AML-193 (cell line): ENCODE results near the gene IL4I1.

Experiments
- DNase-seq, 2 experiments: peaks; one replicate each; lab custom pipeline; 2025; lab: John Stamatoyannopoulos, UW

Gene IL4I1

DNA sequence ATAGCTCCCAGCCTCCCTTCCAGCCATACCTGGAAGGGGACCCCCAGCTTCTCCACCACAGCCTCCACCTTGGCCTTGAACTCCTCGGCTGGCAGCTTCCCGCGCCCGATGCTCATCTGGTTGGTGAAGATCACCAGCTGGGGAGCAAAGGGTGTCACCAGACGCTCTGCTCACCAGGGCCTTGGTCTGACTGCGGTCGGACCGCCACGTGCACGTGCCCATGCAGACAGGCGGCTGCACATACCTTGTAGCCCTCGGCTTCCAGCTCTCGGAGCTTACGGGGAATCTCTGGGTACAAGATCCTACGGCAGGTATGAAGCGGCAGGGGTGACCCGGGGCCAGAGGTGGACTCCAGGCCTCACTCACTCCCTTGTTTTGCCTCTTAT, 32.8 kb downstream of the IL4I1 start:
- no peak for DNase-seq

DNA sequence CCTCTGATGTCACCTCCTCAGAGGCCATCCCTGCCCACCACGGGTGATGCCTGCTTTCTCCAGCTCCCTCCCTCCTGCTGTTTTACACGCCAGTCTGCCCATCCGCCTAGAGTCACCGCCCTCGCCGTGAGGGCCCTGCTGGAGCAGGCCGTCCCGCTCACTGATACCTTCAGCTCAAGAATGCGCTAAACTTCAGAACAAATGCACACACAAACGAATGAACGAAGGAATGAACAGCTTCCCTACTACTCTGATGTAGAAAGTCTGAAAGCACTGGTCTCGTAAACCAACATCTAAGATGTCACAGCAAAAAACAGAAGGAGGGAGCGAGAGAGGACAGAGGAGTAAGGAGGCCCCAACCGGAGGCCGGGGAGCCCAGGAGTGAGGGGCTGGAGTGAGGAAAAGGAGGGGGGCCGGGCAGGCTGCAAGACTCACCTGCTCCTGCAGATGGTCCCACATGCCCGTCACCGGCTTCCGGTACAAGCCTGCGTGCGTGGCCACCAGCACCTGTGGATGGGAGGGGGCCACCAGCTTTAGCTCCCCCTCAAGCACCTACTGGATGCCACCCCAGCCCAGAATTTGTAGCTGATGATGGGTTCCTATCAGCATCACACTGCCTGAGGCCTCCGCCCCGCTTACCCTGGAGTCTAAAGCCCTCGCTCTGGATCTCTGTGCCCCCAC, 33.3 kb downstream of the IL4I1 start:
- DNase-seq = no peak

DNA sequence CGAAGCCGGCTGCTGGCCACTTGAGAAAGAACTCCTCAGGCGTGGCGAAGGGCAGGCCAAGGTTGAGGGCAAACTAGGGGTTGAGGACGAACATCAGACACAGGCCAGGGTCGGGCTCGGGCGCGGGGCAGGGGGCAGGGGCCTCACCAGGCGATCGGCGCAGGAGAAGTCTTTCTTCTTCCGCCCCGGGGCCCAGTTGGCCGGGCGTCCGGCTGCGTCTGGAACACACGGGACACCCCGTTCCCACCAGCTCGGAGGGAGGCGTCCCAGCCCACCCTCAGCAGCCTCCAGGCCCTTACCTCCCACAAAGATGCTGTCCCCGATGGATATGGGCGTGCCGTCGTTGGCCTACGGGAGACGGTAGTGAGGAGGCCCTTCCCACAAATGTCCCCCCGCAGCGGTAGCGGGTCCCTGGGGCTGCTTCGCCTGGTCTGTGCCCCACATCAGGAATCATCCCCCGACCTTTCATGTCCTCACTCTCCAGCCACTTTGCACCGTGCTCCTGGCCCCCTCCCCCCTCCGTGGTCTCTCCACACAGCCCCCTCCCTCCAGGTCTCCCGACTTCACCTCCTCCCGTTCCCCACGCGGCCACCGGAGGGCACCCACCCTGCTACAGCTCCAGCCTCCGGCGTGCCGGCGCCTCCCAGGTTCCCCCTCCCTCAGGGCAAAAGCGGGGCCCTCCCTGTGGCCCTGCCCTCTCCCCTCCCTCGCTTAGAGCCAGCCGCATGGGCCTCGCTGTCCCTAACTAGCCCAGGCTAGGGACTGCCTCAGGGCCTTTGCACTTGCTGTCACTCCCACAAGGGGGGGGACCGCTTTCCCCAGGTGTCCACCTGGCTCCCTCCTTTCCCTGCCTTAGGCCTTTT, 34.1 kb downstream of the IL4I1 start:
- no peak for DNase-seq

DNA sequence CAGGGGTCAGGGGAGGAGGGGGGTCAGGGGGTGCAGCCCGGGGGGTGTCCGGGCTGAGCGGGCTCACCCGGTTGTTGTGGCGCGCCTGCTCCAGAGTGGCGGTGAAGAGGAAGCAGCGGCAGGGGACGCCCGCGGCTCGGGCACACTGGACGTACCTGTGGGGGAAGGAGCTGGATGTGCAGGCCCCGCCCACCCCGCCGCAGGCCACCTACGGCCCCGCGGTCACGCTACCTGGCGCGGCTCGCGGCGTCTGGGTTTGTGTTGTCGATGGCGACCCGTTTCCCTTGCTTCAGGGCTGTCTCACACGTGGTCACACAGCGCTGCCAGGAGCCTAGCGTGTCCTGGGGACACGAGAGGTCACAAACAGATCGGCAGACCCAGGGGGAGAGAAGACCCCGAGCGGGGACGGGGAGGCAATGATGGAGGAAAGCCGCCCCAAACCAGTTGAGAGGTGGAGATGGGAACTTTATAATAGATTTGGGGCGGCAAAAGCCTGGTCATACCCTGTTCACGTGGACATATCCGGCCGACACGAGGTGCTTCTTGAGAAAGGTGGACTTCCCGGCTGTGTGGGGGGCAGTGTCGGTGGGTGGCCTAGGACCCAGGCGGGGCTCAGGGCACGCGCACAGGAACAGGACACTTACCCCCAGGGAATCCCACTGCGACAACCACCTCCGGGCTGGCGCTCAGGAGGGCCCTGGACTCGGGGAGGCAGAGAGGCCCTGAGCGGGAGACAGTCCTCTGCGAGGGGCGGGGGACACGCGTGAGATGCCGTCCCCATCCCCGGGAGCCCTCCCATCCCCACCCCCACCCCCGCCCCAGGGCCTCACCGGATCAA, 34.9 kb downstream of the IL4I1 start:
- DNase-seq = no peak

DNA sequence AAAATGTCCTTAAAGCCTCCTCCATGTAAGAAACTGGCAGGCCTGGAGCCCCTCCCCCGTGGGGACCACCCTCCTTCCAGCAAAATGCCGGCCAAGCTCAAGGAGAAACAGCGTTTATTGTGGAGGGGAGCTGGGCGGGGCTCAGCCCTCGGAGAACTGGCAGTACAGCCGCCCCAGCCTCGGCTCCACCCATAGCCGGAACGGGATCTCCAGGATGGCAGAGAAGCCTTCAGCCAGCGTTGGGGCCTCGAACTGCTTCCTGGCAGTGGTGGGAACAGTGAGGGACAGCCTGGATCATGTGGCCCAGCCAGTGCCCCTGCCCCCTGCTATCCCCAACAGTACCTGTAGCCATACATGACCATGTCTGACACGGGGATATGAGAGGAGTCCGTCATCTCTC, 35.6 kb downstream of the IL4I1 start:
- DNase-seq = no peak

DNA sequence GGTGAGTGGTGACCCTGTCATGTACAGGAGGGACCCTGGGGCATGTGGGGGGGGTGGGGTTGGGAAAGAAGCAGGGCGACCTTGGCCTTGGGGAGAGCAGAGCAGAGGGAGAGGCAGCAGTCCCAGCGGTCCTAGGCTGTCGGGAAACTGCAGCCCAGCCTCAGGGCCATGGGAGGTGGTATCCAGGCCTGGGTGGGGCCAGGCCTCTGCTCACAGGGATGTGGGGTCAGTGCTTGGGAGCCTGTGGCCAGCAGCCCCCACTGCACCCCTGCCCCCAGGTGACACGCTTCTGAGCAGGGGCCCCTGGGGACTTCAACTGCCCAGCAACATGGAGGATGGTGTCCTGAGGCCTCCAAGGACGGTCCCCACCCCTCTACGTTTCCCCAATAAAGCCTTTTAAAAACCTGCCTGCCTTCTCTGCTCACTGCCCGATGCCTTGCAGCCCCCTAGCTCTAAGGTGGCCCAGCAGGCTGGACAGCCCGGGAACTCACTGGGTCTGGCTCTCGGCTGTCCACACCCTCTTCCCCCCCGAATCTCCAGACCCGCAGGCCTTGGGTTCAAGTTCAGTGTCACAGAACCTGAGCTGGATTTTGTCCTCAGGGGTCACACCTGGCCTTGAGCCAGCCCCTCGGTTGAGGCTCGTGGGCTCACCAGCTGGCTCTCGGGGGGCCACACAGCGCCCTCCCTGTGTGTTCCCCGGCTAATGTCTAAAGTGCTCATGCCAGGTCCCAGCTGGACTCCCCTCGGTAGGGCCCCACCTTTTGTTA, 36.2 kb downstream of the IL4I1 start:
- no peak for DNase-seq

DNA sequence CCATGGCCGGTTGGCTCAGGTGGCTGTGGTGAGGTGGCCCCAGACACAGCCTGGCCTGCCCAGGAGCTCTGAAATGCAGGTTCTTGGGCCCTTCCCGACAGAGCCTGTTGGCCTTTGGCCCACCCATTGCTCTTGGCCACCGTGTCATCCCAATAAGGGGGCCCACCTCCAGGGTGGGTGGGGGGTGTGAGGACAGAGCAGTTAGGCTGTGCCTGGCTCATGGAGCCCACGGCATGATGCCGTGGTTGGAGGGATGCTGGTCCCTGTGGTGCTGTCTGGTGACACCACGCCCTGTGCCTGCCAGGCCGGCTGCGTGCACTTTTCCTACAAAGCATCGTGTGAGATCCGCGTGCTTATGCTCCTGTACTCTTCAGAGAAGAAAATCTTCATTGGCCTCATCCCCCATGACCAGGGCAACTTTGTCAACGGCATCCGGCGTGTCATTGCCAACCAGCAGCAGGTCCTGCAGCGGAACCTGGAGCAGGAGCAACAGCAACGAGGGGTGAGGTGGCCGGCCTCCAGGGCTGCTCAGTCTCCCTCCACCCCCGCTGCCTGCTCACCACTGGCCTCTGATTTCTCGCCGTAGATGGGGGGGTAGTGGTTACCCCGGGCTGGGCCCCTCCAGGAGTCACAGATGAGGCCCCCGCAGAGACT, 36.9 kb downstream of the IL4I1 start:
- DNase-seq = no peak

DNA sequence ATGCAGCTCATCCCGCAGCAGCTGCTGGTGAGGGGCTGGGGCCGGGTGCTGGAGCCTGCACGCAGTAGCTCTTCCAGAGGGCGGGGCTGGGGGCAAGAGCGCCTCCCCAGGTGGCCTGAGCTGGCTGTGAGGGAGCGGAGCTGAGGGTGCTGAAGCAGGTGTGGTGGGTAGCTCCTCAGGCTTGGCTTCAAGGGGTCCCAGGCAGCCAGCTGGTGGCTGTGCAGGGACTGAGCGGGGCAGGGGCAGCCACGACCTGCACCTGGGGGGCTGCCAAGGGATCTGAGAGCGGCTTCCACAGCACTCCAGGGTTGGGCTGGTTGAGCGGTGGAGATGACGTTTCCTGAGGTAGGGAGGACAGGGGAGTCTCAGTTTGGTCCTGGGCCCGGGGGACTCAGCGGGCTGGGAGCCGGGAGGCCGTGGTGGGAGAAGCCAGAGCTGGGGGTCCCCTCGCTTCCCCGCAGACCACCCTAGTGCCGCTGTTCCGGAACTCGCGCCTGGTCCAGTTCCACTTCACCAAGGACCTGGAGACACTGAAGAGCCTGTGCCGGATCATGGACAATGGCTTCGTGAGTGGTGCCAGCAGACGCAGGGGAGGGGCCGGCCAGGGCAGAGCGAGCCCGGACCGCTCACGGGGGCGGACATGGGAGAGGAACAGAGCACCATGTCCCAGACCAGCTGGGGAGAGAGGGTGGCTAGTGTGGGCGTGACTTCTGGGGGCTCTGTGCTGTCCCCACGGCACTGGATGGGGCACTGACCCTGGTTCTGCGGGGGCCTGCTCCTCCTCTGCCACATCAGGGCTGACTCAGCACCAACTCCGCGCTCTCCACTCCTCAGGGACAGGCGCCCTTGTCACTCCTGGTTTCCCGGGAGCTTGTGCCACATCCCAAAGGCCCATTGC, 38.4 kb downstream of the IL4I1 start:
- DNase-seq = no peak

DNA sequence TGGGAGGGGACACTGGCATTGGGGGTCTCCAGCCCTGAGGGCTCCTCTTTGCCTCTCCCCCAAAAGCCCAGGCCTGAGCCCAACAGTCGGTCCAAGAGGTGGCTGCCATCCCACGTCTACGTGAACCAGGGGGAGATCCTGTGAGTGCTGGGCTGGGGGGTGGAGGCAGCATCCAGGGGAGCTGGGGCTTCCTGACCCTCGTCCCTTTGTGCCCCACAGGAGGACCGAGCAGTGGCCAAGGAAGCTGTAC, 38.9 kb downstream of the IL4I1 start:
- no peak for DNase-seq

DNA sequence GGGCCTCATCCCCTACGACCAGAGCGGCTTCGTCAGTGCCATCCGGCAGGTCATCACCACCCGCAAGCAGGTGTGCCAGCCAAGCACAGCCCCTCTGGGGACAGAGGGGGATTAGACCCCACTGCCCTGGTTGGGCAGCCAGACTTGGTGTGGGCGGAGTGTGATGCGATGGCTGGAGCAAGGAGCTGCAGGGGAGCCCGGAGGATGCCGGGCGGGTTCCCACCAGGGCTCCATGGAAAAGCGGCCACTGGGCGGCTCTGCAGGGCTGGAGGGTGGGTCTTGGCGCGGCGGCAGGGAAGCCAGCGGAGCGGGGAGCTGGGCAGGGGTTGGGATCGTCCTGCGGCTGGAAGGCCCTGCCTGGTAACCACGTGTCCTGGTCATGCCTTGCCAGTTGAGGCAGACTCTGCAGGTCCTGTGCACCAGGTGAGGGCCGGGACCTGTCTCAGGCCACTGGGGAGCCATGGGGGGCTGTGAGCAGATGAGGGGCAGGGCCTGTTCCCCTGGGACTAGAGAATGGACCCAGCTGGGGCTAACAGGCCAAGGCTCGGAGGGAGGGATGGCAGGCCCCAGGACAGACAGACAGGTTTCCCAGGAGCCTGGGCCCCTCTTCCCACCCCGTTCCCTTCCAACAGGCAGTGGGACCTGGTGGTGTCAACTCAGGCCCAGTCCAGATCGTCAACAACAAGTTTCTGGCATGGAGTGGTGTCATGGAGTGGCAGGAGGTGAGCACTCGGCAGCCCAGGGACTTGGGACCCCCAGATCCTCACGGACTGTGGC, 39.4 kb downstream of the IL4I1 start:
- DNase-seq = no peak

DNA sequence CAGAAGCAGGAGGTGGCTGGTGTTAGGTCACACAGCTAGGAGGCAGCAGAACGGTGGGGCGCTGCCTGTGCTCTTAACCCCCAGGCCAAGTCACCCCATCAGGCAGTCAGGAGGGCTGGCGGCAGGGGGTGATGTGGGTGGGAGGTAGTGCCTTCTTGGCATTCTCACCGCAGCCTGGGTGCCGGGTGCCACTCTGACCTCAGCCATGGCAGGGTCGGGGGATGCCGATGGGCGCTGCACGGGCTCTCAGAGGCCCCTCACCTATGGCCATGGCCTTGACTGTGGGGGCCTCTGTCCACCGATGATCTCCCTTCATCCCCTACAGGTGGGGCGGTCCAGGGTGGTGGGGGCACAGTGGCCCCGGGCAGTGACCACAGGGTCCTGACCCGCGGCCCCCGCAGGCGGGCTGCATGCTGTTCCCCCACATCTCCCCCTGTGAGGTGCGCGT, 40.1 kb downstream of the IL4I1 start:
- DNase-seq = no peak

DNA sequence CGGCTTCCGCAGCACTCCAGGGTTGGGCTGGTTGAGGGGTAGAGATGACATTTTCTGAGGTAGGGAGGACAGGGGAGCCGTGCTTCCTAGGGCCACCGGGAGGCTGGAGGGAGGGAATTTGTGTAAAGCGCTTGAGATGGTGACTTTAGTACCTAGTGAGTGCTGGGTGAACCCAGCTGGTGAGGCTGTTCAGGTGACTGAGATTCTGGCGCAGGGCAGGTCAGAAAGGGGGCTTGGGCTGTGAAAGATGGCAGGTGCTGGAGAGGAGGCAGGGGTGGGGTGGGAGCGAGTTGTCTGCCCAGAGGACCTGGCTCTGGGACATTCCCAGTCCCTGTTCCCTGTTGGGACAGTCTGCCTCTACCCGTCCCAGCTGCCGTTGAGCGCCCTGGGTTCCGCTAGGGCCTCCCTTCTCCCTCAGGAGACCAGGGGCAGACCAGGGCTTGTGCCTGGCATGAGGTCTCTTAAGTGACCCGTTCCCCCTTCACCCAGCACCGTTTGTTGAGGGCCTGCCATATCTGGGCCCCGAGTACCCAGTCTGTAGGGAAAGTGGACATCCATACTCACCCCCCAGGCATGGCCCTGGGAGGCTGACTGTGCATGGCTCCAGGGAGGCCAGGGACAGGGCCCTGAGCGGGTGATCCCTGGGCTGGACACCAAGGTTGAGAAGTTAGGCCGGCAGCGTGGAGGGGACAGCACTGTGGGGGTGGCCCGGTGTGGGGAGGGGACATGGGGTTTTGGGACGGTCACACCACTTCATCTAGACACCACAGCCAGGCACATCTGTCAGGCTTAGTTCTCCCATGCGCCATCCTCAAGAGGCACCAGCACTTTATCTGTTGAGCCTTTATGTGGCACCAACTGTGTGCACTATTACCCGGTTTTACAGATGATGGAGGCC, 40.8 kb downstream of the IL4I1 start:
- no peak for DNase-seq

DNA sequence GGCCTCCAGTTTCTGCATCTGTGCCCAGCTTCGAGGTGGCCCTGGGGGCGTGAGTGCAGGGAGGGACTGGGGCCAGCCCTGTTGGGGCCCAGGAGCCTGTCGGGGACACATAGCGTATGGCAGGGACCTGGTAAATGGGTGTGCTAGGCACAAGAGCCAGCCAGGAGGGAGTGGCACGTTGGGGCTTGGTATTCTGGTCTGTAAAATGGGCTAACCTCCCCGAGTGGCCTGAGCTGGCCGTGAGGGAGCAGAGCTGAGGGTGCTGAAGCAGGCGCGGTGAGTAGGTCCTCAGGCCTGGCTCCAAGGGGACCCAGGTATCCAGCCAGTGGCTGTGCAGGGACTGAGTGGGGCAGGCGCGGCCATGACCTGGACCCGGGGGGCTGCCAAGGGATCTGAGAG, 41.4 kb downstream of the IL4I1 start:
- no peak for DNase-seq

DNA sequence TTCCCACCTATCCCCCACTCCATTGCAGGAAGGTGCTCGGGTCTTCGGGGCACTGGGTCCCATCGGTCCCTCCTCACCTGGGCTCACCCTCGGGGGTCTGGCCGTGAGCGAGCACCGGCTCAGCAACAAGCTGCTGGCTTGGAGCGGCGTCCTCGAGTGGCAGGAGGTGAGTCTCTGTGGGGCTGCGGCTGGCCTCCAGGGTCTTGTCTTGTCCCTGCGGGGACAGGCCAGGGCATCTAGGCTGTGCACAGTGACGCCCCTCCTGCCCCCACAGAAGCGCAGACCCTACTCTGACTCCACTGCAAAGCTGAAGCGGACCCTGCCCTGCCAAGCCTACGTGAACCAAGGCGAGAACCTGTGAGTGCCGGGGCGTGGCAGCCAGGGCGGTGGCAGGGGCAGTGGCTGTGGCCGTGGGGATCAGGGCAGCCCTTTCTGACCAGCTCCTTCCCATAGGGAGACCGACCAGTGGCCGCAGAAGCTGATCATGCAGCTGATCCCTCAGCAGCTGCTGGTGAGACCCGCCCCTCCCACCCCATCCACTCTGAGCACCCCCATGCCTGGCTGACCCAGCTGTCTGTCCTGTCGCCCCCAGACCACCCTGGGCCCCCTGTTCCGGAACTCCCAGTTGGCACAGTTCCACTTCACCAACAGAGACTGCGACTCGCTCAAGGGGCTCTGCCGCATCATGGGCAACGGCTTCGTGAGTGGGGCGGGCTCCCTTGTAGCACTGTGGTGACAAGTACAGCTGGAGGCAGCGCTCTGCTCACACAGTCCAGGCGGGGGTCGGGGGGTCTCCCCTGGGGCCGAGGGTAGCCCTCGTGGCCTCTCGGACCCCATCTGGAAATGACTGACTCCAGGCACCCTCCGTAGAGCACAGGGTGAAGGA, 42.1 kb downstream of the IL4I1 start:
- DNase-seq = no peak

DNA sequence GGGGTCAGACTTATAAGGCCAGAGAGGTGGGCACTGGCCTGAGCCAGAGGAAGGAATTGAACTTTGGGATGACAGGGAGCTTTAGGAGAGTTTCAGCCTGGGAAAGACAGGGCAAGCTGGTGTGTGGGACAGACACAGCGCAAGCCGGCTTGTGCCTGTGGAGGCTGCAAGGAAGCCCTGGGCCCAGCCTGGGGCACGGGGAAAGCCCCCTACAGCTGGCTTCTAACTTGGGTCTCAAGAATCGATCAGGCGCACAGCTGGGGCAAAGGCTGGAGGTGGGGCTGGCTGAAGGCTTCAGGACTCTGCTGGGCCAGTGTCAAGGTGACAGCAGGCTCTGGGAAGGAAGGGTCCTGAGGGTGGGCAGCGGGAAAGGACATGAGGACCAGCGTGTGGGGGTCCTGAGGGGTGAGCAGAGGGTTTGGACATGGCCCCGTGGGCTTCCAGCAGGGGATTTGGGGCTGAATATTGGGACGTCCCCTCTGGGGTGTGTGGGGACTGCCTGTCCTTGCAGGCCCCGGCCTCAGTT, 42.8 kb downstream of the IL4I1 start:
- DNase-seq = no peak

DNA sequence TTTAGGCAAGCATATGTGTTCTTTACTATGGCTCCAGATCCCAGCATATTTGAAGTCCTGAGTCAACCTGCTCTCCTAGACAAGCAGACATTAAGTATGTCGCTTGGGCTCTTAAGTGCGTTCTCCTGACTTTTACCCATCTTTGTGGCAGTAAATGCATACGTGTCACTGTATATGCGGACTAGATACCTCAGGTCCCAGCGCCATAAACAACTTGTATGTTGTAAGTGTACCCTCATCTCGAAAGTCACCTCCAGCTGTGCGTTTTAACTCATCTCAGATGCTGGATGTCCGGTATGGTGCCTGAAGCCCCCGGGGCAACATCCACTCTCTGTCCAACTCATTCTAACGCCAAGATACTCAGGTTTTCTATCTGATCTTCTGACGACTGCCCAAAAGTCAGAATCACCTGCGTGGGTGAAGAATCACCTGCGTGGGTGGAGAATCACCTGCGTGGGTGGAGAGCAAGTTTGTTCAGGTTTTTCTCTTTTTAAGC, 44.0 kb downstream of the IL4I1 start:
- no peak for DNase-seq
